ENCODE measurements around the gene UBE3A.
"Not testable (repeated sequence)": the region's sequence is repeated elsewhere in the genome, so short reads cannot be mapped to it uniquely, and the experiment has no call there.

UBE3A gene

GRCh38 chr15:25438601-25439368, at the start of gene UBE3A:
Gene UBE3A, minus strand, starts transcription at chr15:25439024. Its CDS starts 29,917 bp downstream, at chr15:25409107.
- peak; percentile 87 for DNase-seq

GRCh38 chr15:25487226-25487884, 48.5 kb upstream of the UBE3A start:
- no peak for DNase-seq

GRCh38 chr15:25486051-25486450, 47.2 kb upstream of the UBE3A start:
- DNase-seq: no peak

GRCh38 chr15:25481208-25481859, 42.5 kb upstream of the UBE3A start:
- DNase-seq: peak; percentile 68

- DNase-seq: no peak
Observed at GRCh38 chr15:25478313-25478712, 39.5 kb upstream of the UBE3A start.

- no peak for DNase-seq
Observed at GRCh38 chr15:25477816-25478215, 39.0 kb upstream of the UBE3A start.

GRCh38 chr15:25474251-25474650, 35.4 kb upstream of the UBE3A start:
- DNase-seq: no peak

GRCh38 chr15:25470230-25470629, 31.4 kb upstream of the UBE3A start:
- no peak for DNase-seq

GRCh38 chr15:25469377-25469776, 30.6 kb upstream of the UBE3A start:
- DNase-seq: no peak

GRCh38 chr15:25468611-25469010, 29.8 kb upstream of the UBE3A start:
- no peak for DNase-seq

GRCh38 chr15:25465835-25466234, 27.0 kb upstream of the UBE3A start:
- DNase-seq: peak; percentile 5

- DNase-seq: no peak
Observed at GRCh38 chr15:25464784-25465183, 26.0 kb upstream of the UBE3A start.

GRCh38 chr15:25464383-25464782, 25.6 kb upstream of the UBE3A start:
- no peak for DNase-seq

GRCh38 chr15:25456196-25456595, 17.4 kb upstream of the UBE3A start:
- no peak for DNase-seq

GRCh38 chr15:25455226-25455625, 16.4 kb upstream of the UBE3A start:
- DNase-seq: no peak

- DNase-seq: no peak
Observed at GRCh38 chr15:25454771-25455170, 15.9 kb upstream of the UBE3A start.

GRCh38 chr15:25453246-25453645, 14.4 kb upstream of the UBE3A start:
- not testable (repeated sequence) for DNase-seq

- no peak for DNase-seq
Observed at GRCh38 chr15:25451501-25451900, 12.7 kb upstream of the UBE3A start.

- DNase-seq: no peak
Observed at GRCh38 chr15:25450163-25450562, 11.3 kb upstream of the UBE3A start.

GRCh38 chr15:25446076-25446475, 7.3 kb upstream of the UBE3A start:
- DNase-seq: no peak

- DNase-seq: no peak
Observed at GRCh38 chr15:25445412-25445811, 6.6 kb upstream of the UBE3A start.

- DNase-seq: no peak
Observed at GRCh38 chr15:25441111-25441510, 2.3 kb upstream of the UBE3A start.

GRCh38 chr15:25439369-25439836, 579 bp upstream of the UBE3A start:
- no peak for DNase-seq
